ENCODE results near the gene CATSPERE.

- TF ChIP-seq CTCF (IDR thresholded peaks at IDR 0.05) (no peak), ZFX (IDR thresholded peaks at IDR 0.05; ENCODE audit: borderline replicate concordance) (no peak)
Observed at GRCh38 chr1:244448279-244449036, 12.6 kb upstream of the CATSPERE start.

Measured in 22Rv1 (cell line).